ENCODE measurements around the gene DGCR2. TPM values are rescaled to one million over a fixed set of nuclear protein-coding genes. Genes with fewer than 3 reads are reported as not detected.
A peak's percentile ranks its signal among the peaks of the same experiment; 100 is the strongest.

The DGCR2 gene
- total and polyA plus RNA-seq, 4 experiments from 2014 or later = 33.1 to 66.7 (median 56.6) TPM

DNA sequence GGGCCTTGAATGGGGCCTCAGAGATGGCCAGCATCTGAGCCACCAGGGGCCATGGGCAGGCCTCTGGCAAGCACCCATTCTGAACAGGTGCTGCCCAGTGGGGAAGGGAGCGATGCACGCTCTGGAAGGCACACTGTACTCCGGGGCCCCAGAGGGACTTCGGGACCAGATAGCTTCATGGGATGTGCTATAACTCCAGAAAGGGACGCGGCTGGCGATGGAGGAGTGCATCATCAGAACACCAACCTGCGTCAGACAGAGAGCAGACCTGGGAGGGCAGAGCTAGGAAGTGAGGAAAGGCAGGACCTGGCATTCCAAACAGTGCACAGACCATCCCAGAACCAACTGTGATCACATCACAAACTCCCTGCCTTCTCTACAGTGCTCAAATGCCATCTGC is 16.8 kb downstream of the DGCR2 start:
- H3K36me3 ChIP-seq (ENCODE audit: insufficient read depth, low read length) = no peaks in the 10 kb centered on the region
- no peak overlapping the region for H3K4me3 ChIP-seq (ENCODE audit: low read length in 2 of 2)
- H3K4me1 ChIP-seq (ENCODE audit: insufficient read depth, low read length) = peaks cover 49% of the 10 kb centered on the region
- peaks cover 43 to 83% (median 57%) of the 10 kb centered on the region in 4 donors for H3K4me1 Mint-ChIP-seq
- peak overlapping the region in 2 of 7 donors; percentile 17 to 22 for H3K27ac Mint-ChIP-seq
- no peaks in the 10 kb centered on the region for H3K27me3 ChIP-seq (ENCODE audit: insufficient read depth, low read length)
- H3K4me3 Mint-ChIP-seq = no peak overlapping the region
- H3K27ac ChIP-seq (ENCODE audit: low read depth, low read length) = no peak overlapping the region
- peaks cover 8 to 14% of the 10 kb centered on the region in 2 donors for H3K36me3 Mint-ChIP-seq
- H3K9me3 ChIP-seq (ENCODE audit: control insufficient read depth in 1 of 2, low read length in 2 of 2) = no peaks in the 10 kb centered on the region
- no peaks in the 10 kb centered on the region for H3K27me3 Mint-ChIP-seq
- H3K9me3 Mint-ChIP-seq = no peaks in the 10 kb centered on the region
- DNase-seq = no peak
- CTCF ChIA-PET (ENCODE audit: partially characterized antibody) = interaction anchor here (1.6 kb wide), 1 partner anchor 11 kb away, joined by 7 read pairs; no protein-coding TSS in a partner anchor
- intact Hi-C loops (cut with micrococcal nuclease) = no loop called here
- POLR2A ChIA-PET (ENCODE audit: partially characterized antibody) = interaction anchor here (1.8 to 3.5 kb wide), 2 partner anchors 10 to 16 kb away, joined by 5 to 18 read pairs; partner anchors contain the start of gene DGCR2

DNA sequence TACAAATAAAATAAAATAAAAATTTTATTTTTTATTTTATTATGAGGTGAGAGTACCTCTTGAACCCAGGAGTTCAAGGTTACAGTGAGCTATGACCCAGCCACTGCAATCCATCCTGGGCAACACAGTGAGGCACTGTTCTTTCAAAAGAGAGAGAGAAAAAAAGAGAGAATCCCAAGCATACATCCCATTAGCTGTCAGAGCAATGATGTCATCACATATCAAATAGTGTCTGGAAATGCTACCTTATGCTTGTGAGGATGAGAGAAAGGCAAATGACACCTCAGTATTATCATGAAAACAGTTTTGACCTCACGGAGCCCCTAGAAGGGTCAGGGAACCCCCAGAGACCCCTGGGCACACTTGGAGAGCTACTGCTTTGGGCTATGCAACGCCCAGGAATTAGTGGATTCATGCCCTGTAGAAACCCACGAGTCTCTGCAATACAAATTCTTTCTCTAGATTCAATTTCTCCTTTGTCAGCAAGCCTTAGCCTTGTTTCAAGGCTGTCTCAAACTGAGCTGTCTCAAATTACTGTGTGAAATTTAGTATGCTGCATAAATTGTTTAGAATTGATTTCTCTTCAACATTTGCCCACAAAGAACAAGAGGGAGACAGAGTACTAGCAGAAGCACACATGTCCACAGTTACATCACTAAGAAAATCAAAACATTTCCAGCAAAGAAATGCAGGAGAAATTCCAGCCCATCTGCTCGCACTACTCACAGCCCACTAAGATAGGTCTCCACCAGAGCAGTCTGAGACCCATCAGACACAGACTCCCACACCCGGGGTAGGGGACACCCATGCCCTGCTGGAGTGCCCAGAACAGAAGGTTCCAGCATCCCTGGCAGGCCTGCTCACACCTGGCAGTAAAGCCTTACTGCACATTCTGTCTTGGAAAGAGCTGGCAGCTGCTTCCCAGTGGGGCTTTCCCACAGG is 18.1 kb downstream of the DGCR2 start:
- Mint-ChIP-seq H3K36me3 (peaks cover 11 to 14% of the 10 kb centered on the region in 2 donors), H3K27ac (peak overlapping the region in 4 of 7 donors; percentile 18 to 80 (median 70)), H3K9me3 (no peaks in the 10 kb centered on the region), H3K27me3 (no peaks in the 10 kb centered on the region), H3K4me3 (no peak overlapping the region), H3K4me1 (peaks cover 34 to 80% (median 49%) of the 10 kb centered on the region in 4 donors)
- Histone ChIP-seq H3K4me1 (ENCODE audit: insufficient read depth, low read length) (peaks cover 36% of the 10 kb centered on the region), H3K27ac (ENCODE audit: low read depth, low read length) (no peak overlapping the region), H3K4me3 (ENCODE audit: low read length in 2 of 2) (no peak overlapping the region), H3K36me3 (ENCODE audit: insufficient read depth, low read length) (no peaks in the 10 kb centered on the region), H3K27me3 (ENCODE audit: insufficient read depth, low read length) (no peaks in the 10 kb centered on the region), H3K9me3 (ENCODE audit: control insufficient read depth in 1 of 2, low read length in 2 of 2) (no peaks in the 10 kb centered on the region)
- ChIA-PET CTCF (ENCODE audit: partially characterized antibody) (interaction anchor here (0.6 to 1.5 kb wide), 4 partner anchors 9 to 40 kb away, joined by 3 to 5 read pairs (median 4); partner anchors contain the start of genes DGCR2 and ESS2), POLR2A (ENCODE audit: partially characterized antibody) (no interaction called here)
- intact Hi-C loops (cut with micrococcal nuclease) = no loop called here
- DNase-seq = no peak

DNA sequence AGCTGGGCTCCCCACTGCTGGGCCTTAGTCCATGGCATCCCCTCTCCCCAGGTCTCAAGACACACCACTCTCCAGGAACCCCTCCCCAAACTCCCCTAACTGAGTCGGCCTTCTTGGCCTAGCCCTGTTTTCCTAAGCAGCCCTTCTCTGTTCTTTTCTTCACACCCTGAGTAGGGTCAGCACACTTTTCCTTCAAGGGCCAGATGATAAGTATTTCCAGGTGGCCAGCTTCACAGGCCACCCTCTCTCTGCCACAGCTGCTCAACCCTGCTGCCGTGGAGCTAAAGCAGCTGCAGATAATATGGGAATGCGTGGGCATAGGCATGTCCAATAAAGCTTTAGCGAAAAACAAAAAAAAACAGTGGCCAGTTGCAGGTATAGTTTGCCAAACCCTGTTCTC is 24.1 kb downstream of the DGCR2 start:
- no peaks in the 10 kb centered on the region for H3K27me3 Mint-ChIP-seq
- POLR2A ChIA-PET (ENCODE audit: partially characterized antibody) = interaction anchor here (0.5 to 1.2 kb wide), 2 partner anchors 22 to 24 kb away, joined by 3 read pairs; partner anchors contain the start of gene DGCR2
- Histone ChIP-seq H3K9me3 (ENCODE audit: control insufficient read depth in 1 of 2, low read length in 2 of 2) (no peaks in the 10 kb centered on the region), H3K4me3 (ENCODE audit: low read length in 2 of 2) (no peak overlapping the region), H3K27ac (ENCODE audit: low read depth, low read length) (no peak overlapping the region), H3K4me1 (ENCODE audit: insufficient read depth, low read length) (no peaks in the 10 kb centered on the region), H3K36me3 (ENCODE audit: insufficient read depth, low read length) (no peaks in the 10 kb centered on the region), H3K27me3 (ENCODE audit: insufficient read depth, low read length) (no peaks in the 10 kb centered on the region)
- CTCF ChIA-PET (ENCODE audit: partially characterized antibody) = interaction anchor here (1.0 to 1.6 kb wide), 3 partner anchors 8 to 531 kb away, joined by 3 to 4 read pairs (median 3); partner anchors contain the start of gene ESS2
- H3K4me1 Mint-ChIP-seq = peaks cover 20 to 53% (median 29%) of the 10 kb centered on the region in 4 donors
- peak overlapping the region in 3 of 7 donors; percentile 31 to 74 (median 50) for H3K27ac Mint-ChIP-seq
- intact Hi-C loops (cut with micrococcal nuclease) = no loop called here
- H3K9me3 Mint-ChIP-seq = no peaks in the 10 kb centered on the region
- no peak overlapping the region for H3K4me3 Mint-ChIP-seq
- DNase-seq = no peak
- peaks cover 21 to 26% of the 10 kb centered on the region in 2 donors for H3K36me3 Mint-ChIP-seq

DNA sequence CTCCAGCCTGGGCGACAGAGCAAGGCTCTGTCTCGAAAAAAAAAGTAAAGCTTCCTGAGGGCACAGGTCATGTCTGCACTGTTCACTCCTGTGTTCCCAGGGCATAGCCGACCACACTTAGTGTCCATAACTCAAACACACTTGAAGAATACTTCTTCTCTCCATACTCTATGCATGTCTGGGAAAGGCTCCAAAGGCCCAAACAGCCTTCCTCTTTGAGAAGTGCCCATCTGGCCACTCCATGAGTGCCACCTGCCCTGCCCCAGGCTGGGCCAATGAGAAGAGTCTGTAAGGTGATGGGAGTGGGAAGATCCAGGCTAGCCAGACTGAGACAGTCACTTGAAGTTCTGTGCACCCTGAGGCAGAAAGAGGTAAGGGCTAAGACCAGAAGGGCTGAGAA is 24.7 kb downstream of the DGCR2 start:
- no peaks in the 10 kb centered on the region for H3K36me3 ChIP-seq (ENCODE audit: insufficient read depth, low read length)
- H3K27me3 Mint-ChIP-seq = no peaks in the 10 kb centered on the region
- POLR2A ChIA-PET (ENCODE audit: partially characterized antibody) = interaction anchor here (0.5 kb wide), 1 partner anchor 21 kb away, joined by 3 read pairs; no protein-coding TSS in a partner anchor
- H3K4me1 ChIP-seq (ENCODE audit: insufficient read depth, low read length) = no peaks in the 10 kb centered on the region
- peaks cover 20 to 52% (median 26%) of the 10 kb centered on the region in 4 donors for H3K4me1 Mint-ChIP-seq
- intact Hi-C loops (cut with micrococcal nuclease) = no loop called here
- no peak for DNase-seq
- H3K4me3 Mint-ChIP-seq = no peak overlapping the region
- no peaks in the 10 kb centered on the region for H3K27me3 ChIP-seq (ENCODE audit: insufficient read depth, low read length)
- H3K4me3 ChIP-seq (ENCODE audit: low read length in 2 of 2) = no peak overlapping the region
- no peaks in the 10 kb centered on the region for H3K9me3 ChIP-seq (ENCODE audit: control insufficient read depth in 1 of 2, low read length in 2 of 2)
- H3K9me3 Mint-ChIP-seq = no peaks in the 10 kb centered on the region
- peak overlapping the region in 1 of 7 donors; percentile 82 for H3K27ac Mint-ChIP-seq
- CTCF ChIA-PET (ENCODE audit: partially characterized antibody) = interaction anchor here (1.0 to 1.6 kb wide), 2 partner anchors 47 to 532 kb away, joined by 3 to 4 read pairs; partner anchors contain the start of gene ESS2
- no peak overlapping the region for H3K27ac ChIP-seq (ENCODE audit: low read depth, low read length)
- H3K36me3 Mint-ChIP-seq = peaks cover 25 to 28% of the 10 kb centered on the region in 2 donors

DNA sequence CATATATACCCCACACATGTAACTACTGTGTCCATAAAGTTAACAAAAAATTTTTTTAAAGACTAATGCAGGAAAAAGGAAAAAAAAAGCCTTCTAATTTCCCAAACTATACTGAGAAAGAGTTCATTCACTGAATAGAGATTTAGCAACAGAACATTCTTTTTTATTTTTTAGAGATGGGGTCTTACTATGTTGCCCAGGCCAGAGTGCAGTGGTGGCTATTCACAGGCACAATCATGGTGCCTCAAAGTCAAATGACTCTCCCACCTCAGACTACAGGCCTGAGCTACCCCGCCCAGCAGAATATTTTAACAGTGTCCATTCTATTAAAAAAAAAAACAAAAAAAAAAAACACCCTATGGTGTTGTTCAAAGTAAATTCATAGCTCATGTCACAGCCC is 25.7 kb downstream of the DGCR2 start:
- H3K36me3 ChIP-seq (ENCODE audit: insufficient read depth, low read length) = no peaks in the 10 kb centered on the region
- no peaks in the 10 kb centered on the region for H3K27me3 ChIP-seq (ENCODE audit: insufficient read depth, low read length)
- Mint-ChIP-seq H3K27me3 (no peaks in the 10 kb centered on the region), H3K4me1 (peaks cover 17 to 49% (median 21%) of the 10 kb centered on the region in 4 donors), H3K27ac (peak overlapping the region in 2 of 7 donors; percentile 56 to 73), H3K9me3 (no peaks in the 10 kb centered on the region), H3K4me3 (no peak overlapping the region), H3K36me3 (peaks cover 20 to 27% of the 10 kb centered on the region in 2 donors)
- H3K27ac ChIP-seq (ENCODE audit: low read depth, low read length) = no peak overlapping the region
- no peaks in the 10 kb centered on the region for H3K9me3 ChIP-seq (ENCODE audit: control insufficient read depth in 1 of 2, low read length in 2 of 2)
- intact Hi-C loops (cut with micrococcal nuclease) = no loop called here
- H3K4me1 ChIP-seq (ENCODE audit: insufficient read depth, low read length) = no peaks in the 10 kb centered on the region
- no peak overlapping the region for H3K4me3 ChIP-seq (ENCODE audit: low read length in 2 of 2)
- POLR2A ChIA-PET (ENCODE audit: partially characterized antibody) = interaction anchor here (0.6 kb wide), 1 partner anchor 33 kb away, joined by 3 read pairs; no protein-coding TSS in a partner anchor
- CTCF ChIA-PET (ENCODE audit: partially characterized antibody) = no interaction called here
- DNase-seq = no peak

DNA sequence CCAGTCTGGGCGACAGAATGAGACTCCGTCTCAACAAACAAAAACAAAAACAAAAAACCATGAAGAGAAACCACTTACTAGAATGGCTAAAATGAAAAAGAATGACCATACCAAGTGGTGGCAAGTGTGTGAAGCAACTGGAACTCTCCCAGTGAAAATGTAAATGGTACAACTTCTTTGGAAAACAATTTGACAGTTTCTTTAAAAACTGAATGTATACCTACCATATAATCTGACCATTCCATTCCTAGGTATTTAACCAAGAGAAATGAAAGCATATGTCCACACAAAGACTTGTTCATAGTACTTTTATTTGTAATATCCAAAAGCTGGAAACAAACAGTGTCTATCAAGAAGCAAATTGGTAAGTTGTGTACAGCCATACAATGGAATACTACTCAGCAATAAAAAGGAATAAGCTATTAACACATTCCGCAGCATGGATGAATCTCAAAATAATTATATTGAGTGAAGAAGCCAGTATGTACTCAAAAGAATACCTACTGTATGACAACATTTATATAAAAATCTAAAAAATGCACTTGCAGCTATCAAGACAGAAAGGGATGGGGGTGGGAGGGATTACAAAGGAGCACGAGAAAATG is 27.7 kb downstream of the DGCR2 start:
- no peaks in the 10 kb centered on the region for H3K9me3 ChIP-seq (ENCODE audit: control insufficient read depth in 1 of 2, low read length in 2 of 2)
- no peak overlapping the region for H3K4me3 ChIP-seq (ENCODE audit: low read length in 2 of 2)
- POLR2A ChIA-PET (ENCODE audit: partially characterized antibody) = no interaction called here
- no peaks in the 10 kb centered on the region for H3K27me3 ChIP-seq (ENCODE audit: insufficient read depth, low read length)
- intact Hi-C loops (cut with micrococcal nuclease) = no loop called here
- no peak for DNase-seq
- CTCF ChIA-PET (ENCODE audit: partially characterized antibody) = no interaction called here
- Mint-ChIP-seq H3K9me3 (no peaks in the 10 kb centered on the region), H3K27me3 (no peaks in the 10 kb centered on the region), H3K4me3 (no peak overlapping the region), H3K4me1 (peaks cover 17 to 35% (median 24%) of the 10 kb centered on the region in 4 donors), H3K27ac (no peak overlapping the region), H3K36me3 (peaks cover 17 to 29% of the 10 kb centered on the region in 2 donors)
- H3K27ac ChIP-seq (ENCODE audit: low read depth, low read length) = no peak overlapping the region
- H3K4me1 ChIP-seq (ENCODE audit: insufficient read depth, low read length) = no peaks in the 10 kb centered on the region
- no peaks in the 10 kb centered on the region for H3K36me3 ChIP-seq (ENCODE audit: insufficient read depth, low read length)

DNA sequence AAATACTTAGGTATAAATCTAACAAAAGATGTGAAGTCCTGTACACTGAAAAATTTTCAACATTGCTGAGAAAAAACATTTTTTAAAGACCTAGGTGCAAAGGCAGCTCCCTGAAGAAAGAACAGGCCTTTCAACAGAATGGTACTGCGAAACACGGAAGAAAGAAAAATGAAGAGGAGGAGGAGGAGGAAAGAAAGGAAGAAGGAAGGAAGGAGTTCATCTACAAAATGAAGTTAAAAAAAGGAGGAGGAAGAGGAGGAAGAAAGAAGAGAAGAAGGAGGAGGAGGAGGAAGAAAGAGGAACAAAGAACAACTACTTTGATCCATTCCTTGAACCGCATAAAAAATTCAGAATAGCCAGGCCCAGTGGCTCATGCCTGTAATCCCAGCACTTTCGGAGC is 29.5 kb downstream of the DGCR2 start:
- peaks cover 14% of the 10 kb centered on the region for H3K36me3 ChIP-seq (ENCODE audit: insufficient read depth, low read length)
- H3K4me1 Mint-ChIP-seq = peaks cover 15 to 35% (median 20%) of the 10 kb centered on the region in 4 donors
- no peaks in the 10 kb centered on the region for H3K9me3 Mint-ChIP-seq
- no peaks in the 10 kb centered on the region for H3K27me3 ChIP-seq (ENCODE audit: insufficient read depth, low read length)
- H3K27ac ChIP-seq (ENCODE audit: low read depth, low read length) = no peak overlapping the region
- DNase-seq = no peak
- H3K4me3 ChIP-seq (ENCODE audit: low read length in 2 of 2) = no peak overlapping the region
- H3K36me3 Mint-ChIP-seq = peaks cover 25 to 27% of the 10 kb centered on the region in 2 donors
- peak overlapping the region in 2 of 7 donors; percentile 9 to 15 for H3K27ac Mint-ChIP-seq
- no peaks in the 10 kb centered on the region for H3K27me3 Mint-ChIP-seq
- H3K9me3 ChIP-seq (ENCODE audit: control insufficient read depth in 1 of 2, low read length in 2 of 2) = no peaks in the 10 kb centered on the region
- intact Hi-C loops (cut with micrococcal nuclease) = no loop called here
- ChIA-PET CTCF (ENCODE audit: partially characterized antibody) (no interaction called here), POLR2A (ENCODE audit: partially characterized antibody) (interaction anchor here (0.6 kb wide), 1 partner anchor 288 kb away, joined by 3 read pairs; no protein-coding TSS in a partner anchor)
- no peak overlapping the region for H3K4me3 Mint-ChIP-seq
- no peaks in the 10 kb centered on the region for H3K4me1 ChIP-seq (ENCODE audit: insufficient read depth, low read length)
